WTC11 (cell line): ENCODE measurements around the gene TTC21A. TPM values are rescaled to one million over a fixed set of nuclear protein-coding genes. Genes with fewer than 3 reads are reported as not detected.

Experiments used
- ATAC-seq: fragments of 200-7000 bp; cut with Tn5 transposase; 2 replicates; pipeline ENCODE4 v1.10.0; 2021; ENCODE audit warnings: mild to moderate bottlenecking, moderate library complexity
- CTCF ChIA-PET: fragments of 300-600 bp; sonication (Branson Sonifier 250); formaldehyde crosslinking; loops from one replicate; lab custom pipeline; 2021; ENCODE audit warnings: antibody characterized with exemption; lab: Charles Lee
- POLR2A ChIA-PET: fragments of 350-600 bp; sonication (Branson Sonifier 250); formaldehyde crosslinking; loops from one replicate; lab custom pipeline; 2021; ENCODE audit warnings: antibody characterized with exemption; lab: Charles Lee
- DNase-seq: peaks from one replicate; pipeline ENCODE4 v3.0.0; 2021; ENCODE audit warnings: low spot score
- H3K27ac Mint-ChIP-seq: 2 replicates; pipeline ENCODE4 v1.8.0; 2021; ENCODE audit warnings: mixed read lengths
- H3K27me3 Mint-ChIP-seq: 2 replicates; pipeline ENCODE4 v1.8.0; 2021; ENCODE audit warnings: low read depth, mild to moderate bottlenecking, moderate library complexity, mixed read lengths
- H3K36me3 Mint-ChIP-seq: 2 replicates; pipeline ENCODE4 v1.8.0; 2021; ENCODE audit warnings: mixed read lengths
- H3K4me1 Mint-ChIP-seq: 2 replicates; pipeline ENCODE4 v1.8.0; 2022; ENCODE audit warnings: mixed read lengths
- H3K4me3 Mint-ChIP-seq: 2 replicates; pipeline ENCODE4 v1.8.0; 2021; ENCODE audit warnings: mild to moderate bottlenecking, moderate library complexity, mixed read lengths
- H3K9me3 Mint-ChIP-seq: 2 replicates; pipeline ENCODE4 v1.8.0; 2021; ENCODE audit warnings: mixed read lengths
- AFF4 ChIP-seq: sonication (generic); formaldehyde crosslinking; IDR thresholded peaks from 2 replicates; pipeline ENCODE4 v1.8.1; 2023; ENCODE audit warnings: mild to moderate bottlenecking, missing genetic modification reagents, borderline replicate concordance
- ATF1 ChIP-seq: sonication (generic); formaldehyde crosslinking; IDR thresholded peaks from 2 replicates; pipeline ENCODE4 v1.8.1; 2023; ENCODE audit warnings: mild to moderate bottlenecking, moderate library complexity, missing genetic modification reagents
- CDX4 ChIP-seq: fragments of 250-450 bp; sonication (Bioruptor Pico); IDR thresholded peaks from 2 replicates; pipeline ENCODE4 v1.9.0; 2021; ENCODE audit warnings: moderate library complexity, mild to moderate bottlenecking, inconsistent platforms, borderline replicate concordance
- FOXP1 ChIP-seq: sonication (generic); formaldehyde crosslinking; IDR thresholded peaks from 2 replicates; pipeline ENCODE4 v1.8.0; 2022; ENCODE audit warnings: missing genetic modification reagents, mild to moderate bottlenecking, moderate library complexity, borderline replicate concordance
- JAZF1 ChIP-seq: fragments of 250-450 bp; sonication (Bioruptor Pico); IDR thresholded peaks from 2 replicates; pipeline ENCODE4 v1.9.0; 2021; ENCODE audit warnings: moderate library complexity, mild to moderate bottlenecking, inconsistent platforms
- JUN ChIP-seq: sonication (generic); formaldehyde crosslinking; IDR thresholded peaks from 2 replicates; pipeline ENCODE4 v1.8.0; 2023; ENCODE audit warnings: mild to moderate bottlenecking, missing genetic modification reagents
- OVOL2 ChIP-seq: fragments of 250-450 bp; sonication (Bioruptor Pico); IDR thresholded peaks from 2 replicates; pipeline ENCODE4 v1.9.0; 2021; ENCODE audit warnings: mild to moderate bottlenecking, borderline replicate concordance
- TEAD1 ChIP-seq: sonication (generic); formaldehyde crosslinking; IDR thresholded peaks from 2 replicates; pipeline ENCODE4 v1.8.0; 2022; ENCODE audit warnings: mild to moderate bottlenecking, missing genetic modification reagents
- ZBTB21 ChIP-seq: sonication (generic); formaldehyde crosslinking; IDR thresholded peaks from 2 replicates; pipeline ENCODE4 v1.8.1; 2023; ENCODE audit warnings: mild to moderate bottlenecking, missing genetic modification reagents, borderline replicate concordance
- ZNF219 ChIP-seq: sonication (generic); formaldehyde crosslinking; IDR thresholded peaks from 2 replicates; pipeline ENCODE4 v1.8.0; 2023; ENCODE audit warnings: missing genetic modification reagents, mild to moderate bottlenecking, borderline replicate concordance
- ZNF512 ChIP-seq: sonication (generic); formaldehyde crosslinking; IDR thresholded peaks from 2 replicates; pipeline ENCODE4 v1.8.1; 2022; ENCODE audit warnings: missing genetic modification reagents, borderline replicate concordance
- total RNA-seq: library from RNA; stranded (reverse); gene quantifications from 3 replicates; pipeline ENCODE4 v1.2.3, GENCODE V29; 2021
- TF ChIP-seq, protein P1 (sequence below): sonication (generic); formaldehyde crosslinking; IDR thresholded peaks from 2 replicates; pipeline ENCODE4 v1.8.0; 2022; ENCODE audit warnings: mild to moderate bottlenecking, missing genetic modification reagents
- TF ChIP-seq, protein P2 (sequence below): sonication (generic); formaldehyde crosslinking; IDR thresholded peaks from 2 replicates; pipeline ENCODE4 v1.8.1; 2023; ENCODE audit warnings: mild to moderate bottlenecking, missing genetic modification reagents, moderate library complexity
- TF ChIP-seq, protein P3 (sequence below): sonication (generic); formaldehyde crosslinking; IDR thresholded peaks from 2 replicates; pipeline ENCODE4 v1.8.0; 2023; ENCODE audit warnings: missing genetic modification reagents
- TF ChIP-seq, protein P4 (sequence below): sonication (generic); formaldehyde crosslinking; IDR thresholded peaks from 2 replicates; pipeline ENCODE4 v1.8.0; 2022; ENCODE audit warnings: mild to moderate bottlenecking, missing genetic modification reagents

Gene TTC21A
- total RNA-seq, 1 experiment from 2014 or later, result 3.8 TPM

- Mint-ChIP-seq H3K4me3 (peak overlapping the region; percentile 89), H3K27ac (no peak overlapping the region)
- DNase-seq, result no peak
These were observed 1.1 kb upstream of the TTC21A start for GRCh38 chr3:39106281-39106811.

More at GRCh38 chr3:39106281-39106811, 1.1 kb upstream of the TTC21A start:
- TF ChIP-seq CDX4 (CRISPR knock-in tag) (no peak), AFF4 (no peak), ZNF512 (CRISPR knock-in tag) (no peak), OVOL2 (CRISPR knock-in tag) (no peak), ZNF219 (CRISPR knock-in tag) (no peak), JUN (no peak), FOXP1 (CRISPR knock-in tag) (no peak), JAZF1 (CRISPR knock-in tag) (no peak), TEAD1 (CRISPR knock-in tag) (no peak), ZBTB21 (CRISPR knock-in tag) (no peak), ATF1 (CRISPR knock-in tag) (no peak)
- TF ChIP-seq, protein P1, sequence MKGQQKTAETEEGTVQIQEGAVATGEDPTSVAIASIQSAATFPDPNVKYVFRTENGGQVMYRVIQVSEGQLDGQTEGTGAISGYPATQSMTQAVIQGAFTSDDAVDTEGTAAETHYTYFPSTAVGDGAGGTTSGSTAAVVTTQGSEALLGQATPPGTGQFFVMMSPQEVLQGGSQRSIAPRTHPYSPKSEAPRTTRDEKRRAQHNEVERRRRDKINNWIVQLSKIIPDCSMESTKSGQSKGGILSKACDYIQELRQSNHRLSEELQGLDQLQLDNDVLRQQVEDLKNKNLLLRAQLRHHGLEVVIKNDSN, result no peak
- TF ChIP-seq, protein P2, sequence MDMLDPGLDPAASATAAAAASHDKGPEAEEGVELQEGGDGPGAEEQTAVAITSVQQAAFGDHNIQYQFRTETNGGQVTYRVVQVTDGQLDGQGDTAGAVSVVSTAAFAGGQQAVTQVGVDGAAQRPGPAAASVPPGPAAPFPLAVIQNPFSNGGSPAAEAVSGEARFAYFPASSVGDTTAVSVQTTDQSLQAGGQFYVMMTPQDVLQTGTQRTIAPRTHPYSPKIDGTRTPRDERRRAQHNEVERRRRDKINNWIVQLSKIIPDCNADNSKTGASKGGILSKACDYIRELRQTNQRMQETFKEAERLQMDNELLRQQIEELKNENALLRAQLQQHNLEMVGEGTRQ (CRISPR knock-in tag), result no peak
- TF ChIP-seq, protein P3, sequence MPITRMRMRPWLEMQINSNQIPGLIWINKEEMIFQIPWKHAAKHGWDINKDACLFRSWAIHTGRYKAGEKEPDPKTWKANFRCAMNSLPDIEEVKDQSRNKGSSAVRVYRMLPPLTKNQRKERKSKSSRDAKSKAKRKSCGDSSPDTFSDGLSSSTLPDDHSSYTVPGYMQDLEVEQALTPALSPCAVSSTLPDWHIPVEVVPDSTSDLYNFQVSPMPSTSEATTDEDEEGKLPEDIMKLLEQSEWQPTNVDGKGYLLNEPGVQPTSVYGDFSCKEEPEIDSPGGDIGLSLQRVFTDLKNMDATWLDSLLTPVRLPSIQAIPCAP (CRISPR knock-in tag), result no peak
- TF ChIP-seq, protein P4, sequence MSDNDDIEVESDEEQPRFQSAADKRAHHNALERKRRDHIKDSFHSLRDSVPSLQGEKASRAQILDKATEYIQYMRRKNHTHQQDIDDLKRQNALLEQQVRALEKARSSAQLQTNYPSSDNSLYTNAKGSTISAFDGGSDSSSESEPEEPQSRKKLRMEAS (CRISPR knock-in tag), result no peak
- TF ChIP-seq, all 79 proteins: peak for 0
- Mint-ChIP-seq H3K9me3 (no peaks in the 10 kb centered on the region), H3K4me1 (peaks cover 23% of the 10 kb centered on the region), H3K36me3 (no peaks in the 10 kb centered on the region), H3K27me3 (peaks cover 16% of the 10 kb centered on the region)
- CTCF ChIA-PET, result interaction anchor here (1.0 to 3.0 kb wide), 4 partner anchors 19 to 186 kb away, joined by 5 to 37 read pairs (median 6); no protein-coding TSS in a partner anchor
- ATAC-seq, result no peak; the same call in 1 of the 2 replicates
- POLR2A ChIA-PET, result interaction anchor here (1.2 kb wide), 1 partner anchor 72 kb away, joined by 3 read pairs; no protein-coding TSS in a partner anchor
